ENCODE measurements around the gene SLC25A34.
A peak's percentile ranks its signal among the peaks of the same experiment; 100 is the strongest.

SLC25A34 gene

GRCh38 chr1:15717418-15718125 lies 18.5 kb upstream of the SLC25A34 start:
- no peak for DNase-seq

GRCh38 chr1:15718199-15718601 lies 17.9 kb upstream of the SLC25A34 start:
- peak; percentile 47 for DNase-seq

GRCh38 chr1:15719381-15720120 lies 16.5 kb upstream of the SLC25A34 start:
- DNase-seq, result peak; percentile 69

GRCh38 chr1:15720861-15721260 lies 15.2 kb upstream of the SLC25A34 start:
- DNase-seq, result no peak

- no peak for DNase-seq
These were observed 13.6 kb upstream of the SLC25A34 start for GRCh38 chr1:15722411-15722810.

- DNase-seq, result peak; percentile 95
These were observed 13.1 kb upstream of the SLC25A34 start for GRCh38 chr1:15722836-15723532.

GRCh38 chr1:15723631-15724246 lies 12.3 kb upstream of the SLC25A34 start:
- no peak for DNase-seq

DNA sequence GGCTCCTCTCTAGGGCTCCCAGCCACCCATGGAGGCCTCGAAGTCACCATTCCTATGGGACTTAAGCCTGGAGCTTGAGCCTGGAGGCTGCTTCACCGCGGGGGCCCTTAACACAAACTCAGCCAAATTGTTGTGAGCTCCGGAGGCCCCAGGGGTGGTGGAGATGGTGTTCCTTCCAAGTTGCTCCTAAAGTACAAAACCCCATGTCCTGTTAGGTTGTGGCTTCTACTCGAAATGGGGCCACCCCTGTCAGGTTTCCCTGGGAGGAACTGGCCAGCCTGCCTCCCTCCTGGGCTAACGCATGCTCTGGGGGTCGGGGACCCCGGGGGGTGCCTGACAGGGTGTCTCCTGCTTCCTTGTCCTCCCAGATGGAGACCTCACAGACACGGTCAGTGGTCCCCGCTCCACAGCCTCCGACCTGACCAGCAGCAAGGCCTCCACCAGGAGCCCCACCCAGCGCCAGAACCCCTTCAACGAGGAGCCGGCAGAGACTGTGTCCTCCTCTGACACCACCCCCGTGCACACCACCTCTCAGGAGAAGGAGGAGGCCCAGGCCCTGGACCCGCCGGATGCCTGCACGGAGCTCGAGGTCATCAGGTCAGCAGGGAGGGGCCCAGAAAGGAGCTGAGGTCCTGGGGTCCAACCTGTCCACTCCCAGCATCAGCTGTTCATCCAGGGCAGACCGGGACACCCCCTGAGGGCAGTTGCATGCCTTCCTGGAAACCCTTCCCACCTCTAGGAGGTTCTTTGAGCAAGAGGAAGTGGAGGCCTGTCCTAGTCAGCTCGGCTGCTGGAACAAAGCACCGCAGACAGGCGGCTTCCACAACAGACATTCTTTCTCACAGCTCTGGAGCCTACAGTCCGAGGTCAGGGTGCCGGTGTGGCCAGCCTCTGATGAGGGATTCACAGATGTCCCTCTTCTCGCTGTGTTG lies 10.8 kb upstream of the SLC25A34 start:
- peak; percentile 94 for DNase-seq

DNA sequence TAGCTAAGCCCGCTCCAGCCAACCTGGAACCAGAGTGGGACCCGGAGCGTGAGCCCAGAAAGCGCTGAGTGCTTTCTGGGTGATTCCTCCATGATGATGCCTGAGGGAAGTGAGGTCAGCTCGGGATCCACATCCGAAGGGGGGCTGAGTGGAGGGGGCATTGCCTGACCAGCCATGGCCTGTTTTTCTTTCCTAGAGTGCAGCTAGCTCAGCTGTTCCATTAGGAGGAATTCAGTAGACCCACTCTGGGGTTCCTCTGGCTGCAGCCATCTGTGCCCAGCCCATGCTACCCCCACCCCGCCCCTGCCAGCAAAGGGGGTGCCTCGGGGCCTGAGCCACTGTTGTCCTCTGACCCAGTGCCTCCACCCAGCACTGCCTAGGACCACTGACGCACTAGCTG lies 9.6 kb upstream of the SLC25A34 start:
- no peak for DNase-seq

- no peak for DNase-seq
These were observed 9.0 kb upstream of the SLC25A34 start for GRCh38 chr1:15727021-15727420.

DNA sequence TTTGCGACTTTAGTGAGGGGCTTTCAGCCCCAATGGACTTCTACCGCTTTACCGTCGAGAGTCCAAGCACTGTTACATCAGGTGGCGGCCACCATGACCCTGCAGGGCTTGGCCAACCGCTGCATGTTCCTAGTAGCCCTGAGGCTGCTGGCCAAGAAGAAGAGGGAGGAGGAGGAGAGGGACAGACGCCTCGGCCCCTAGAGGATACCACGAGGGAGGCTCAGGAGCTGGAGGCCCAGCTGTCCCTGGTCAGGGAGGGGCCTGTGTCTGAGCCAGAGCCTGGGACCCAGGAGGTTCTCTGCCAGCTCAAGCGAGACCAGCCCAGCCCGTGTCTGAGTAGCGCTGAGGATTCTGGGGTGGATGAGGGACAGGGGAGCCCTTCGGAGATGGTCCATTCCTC lies 8.6 kb upstream of the SLC25A34 start:
- DNase-seq, result no peak

DNA sequence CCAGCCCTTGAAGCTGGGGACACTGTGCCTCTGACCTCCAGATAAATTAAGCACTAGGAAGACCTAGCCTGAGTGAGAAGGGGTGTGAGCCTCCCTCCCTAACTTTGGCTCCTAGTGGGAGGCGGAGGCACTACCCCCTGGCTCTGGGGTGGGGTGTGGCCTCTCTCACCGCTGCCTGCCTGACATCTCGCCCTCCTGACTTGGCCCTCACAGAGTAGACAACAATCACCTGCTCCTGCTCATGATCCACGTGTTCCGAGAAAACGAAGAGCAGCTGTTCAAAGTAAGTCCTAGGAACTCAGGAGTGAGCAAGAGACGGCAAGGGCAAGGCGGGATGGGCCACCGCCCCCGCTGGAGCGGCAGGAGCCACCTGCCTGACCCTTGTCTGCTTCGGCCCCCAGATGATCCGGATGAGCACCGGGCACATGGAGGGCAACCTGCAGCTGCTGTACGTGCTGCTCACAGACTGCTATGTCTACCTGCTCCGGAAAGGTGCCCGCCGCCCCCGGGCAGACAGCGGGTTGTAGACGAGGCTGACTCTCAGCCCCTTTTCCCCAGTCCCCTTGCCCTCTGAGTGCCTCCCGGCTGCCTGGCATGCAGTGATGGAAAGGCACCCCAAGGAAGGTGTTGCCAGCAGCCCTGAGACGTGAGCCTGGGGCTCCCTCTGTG lies 8.1 kb upstream of the SLC25A34 start:
- no peak for DNase-seq

- no peak for DNase-seq
These were observed 7.0 kb upstream of the SLC25A34 start for GRCh38 chr1:15728937-15729657.

DNA sequence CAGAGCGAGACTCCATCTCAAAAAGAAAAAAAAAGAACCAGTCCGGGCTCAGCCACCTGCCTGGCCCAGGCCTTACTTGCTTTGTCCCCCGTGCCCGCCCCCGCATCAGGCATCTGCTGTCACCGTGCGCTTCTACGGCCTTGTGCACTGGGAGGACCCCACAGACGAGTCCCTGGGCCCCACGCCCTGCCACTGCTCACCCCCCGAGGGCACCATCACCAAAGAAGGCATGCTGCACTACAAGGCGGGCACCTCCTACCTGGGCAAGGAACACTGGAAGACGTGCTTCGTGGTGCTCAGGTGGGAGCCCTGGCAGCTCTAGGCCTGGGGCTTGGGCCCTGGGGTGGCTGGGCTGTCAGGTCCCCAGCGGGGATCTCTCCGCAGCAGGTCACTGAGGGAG lies 5.6 kb upstream of the SLC25A34 start:
- no peak for DNase-seq

DNA sequence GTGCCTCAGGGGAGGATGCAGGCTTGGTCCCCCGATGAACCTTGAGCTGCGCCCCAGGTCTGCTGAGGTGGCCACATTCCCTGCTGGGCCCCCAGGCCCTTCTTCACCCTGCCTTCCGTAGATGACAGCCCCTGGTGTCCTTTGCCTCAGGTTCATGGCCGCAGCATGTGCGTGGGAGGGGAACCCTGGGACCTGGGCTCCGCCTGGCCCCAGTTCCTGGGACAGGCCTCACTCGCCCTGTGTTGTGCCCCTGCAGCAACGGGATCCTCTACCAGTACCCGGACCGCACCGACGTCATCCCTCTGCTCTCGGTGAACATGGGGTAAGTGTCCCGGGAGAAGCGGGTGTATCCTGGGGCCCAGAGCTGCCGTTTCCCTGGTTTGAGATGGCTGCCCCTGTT lies 5.1 kb upstream of the SLC25A34 start:
- no peak for DNase-seq

GRCh38 chr1:15731735-15732685 lies 4.0 kb upstream of the SLC25A34 start:
- DNase-seq, result no peak

DNA sequence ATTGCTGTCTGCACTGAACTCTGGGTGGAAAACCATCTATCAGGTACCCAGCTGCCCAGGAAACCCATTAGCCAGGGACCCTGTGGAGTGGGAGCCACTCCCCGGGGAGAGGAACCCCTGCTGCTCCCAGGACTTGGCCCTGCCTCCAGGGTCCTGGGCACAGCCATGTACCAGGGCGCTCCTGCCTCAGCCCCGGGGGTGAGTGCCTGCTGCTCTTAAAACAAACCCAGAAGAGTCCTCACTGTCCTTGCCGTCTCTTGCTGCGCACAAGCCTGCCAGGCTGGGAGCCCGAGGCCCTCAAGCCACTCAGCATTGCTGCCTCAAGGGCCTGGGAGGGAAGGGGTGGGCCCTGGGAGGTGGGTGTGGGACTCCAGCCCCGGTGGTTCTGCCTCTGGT lies 3.4 kb upstream of the SLC25A34 start:
- no peak for DNase-seq

DNA sequence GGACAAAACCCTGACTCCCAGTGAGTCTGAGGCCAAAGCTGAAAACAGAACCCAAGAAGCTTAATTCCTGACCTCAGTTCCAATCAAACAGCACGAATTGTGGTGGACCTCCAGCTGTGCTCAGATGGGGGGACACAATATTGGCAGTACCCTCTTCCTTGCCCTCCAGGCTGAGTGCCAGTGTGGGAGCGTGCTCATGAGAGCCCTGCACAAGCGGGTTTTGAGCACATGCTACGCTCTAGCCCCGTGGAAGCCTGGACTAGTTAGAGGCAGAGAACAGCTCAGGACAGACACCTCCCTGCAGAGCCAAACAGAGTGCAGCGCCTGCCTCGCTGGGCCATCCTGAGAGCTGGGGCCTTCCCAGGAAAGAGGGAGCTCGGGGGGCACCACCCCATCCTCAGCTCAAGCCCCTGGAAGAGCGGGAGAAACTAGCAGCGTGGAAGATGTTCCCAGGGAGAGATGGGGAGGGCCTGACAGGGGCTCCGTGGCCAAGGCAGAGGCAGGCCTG lies 2.8 kb upstream of the SLC25A34 start:
- DNase-seq, result no peak

- DNase-seq, result no peak
These were observed 2.3 kb upstream of the SLC25A34 start for GRCh38 chr1:15733726-15734226.
